Measurements from ENCODE around the gene ADGRF1. TPM values are rescaled to one million over a fixed set of nuclear protein-coding genes. Genes with fewer than 3 reads are reported as not detected.

Gene ADGRF1
- polyA plus RNA-seq, 1 donor, result 0.08 TPM

DNA sequence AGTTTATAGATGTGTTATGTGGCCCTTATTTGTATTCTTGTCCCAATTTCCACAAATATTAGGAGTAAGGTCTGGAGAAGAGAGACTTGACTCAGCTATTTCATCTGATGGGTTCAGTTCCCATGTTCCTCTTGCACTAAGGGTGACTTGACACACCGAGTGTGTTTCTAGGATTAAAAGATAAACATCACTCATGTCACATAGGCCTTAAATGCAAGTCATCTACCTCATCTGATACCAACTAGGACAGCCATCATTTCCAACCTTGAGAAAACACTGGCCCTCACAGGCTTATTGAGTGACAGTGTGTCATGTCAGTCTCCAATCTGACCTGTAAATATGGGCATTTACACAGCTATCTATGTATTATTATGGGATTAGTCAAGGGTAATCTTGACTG, 67.3 kb downstream of the ADGRF1 start:
- no peak for DNase-seq

DNA sequence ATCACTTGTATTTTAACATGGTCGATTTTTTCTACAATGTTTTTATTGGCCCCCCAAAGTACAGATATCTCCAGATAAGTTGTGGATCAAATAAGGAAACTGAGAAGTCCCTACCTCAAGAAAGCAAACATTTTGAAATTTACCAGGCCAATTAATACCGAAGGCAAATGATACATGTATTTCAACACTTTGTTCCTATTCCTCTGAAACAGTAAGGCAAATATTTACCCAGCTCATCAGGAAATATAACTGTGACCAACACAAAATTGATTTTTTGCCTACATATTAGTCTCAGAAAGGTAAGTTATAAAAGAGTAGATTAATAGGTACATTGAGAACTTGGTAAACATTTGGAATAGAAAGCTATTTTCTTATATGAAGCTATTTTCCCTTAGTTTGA, 69.1 kb downstream of the ADGRF1 start:
- no peak for DNase-seq

DNA sequence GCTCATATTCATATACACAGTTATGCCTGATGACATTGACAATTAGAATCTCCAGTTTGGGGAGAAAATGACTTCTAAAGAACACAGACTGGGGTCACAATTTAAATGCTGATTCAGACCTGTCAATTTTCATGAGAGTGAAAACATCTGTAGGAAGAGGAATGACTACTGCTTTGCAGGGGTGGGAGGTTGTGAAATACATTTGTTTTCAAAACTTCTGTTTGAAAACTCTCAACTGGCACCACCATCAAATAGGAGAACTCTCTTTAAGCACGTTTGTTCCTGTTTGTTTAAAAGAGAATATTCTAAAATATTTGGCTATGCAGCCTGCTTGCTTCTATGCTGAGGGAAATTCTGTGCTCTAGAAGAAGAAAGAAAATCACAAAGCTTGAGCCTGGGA, 69.6 kb downstream of the ADGRF1 start:
- DNase-seq, result no peak

DNA sequence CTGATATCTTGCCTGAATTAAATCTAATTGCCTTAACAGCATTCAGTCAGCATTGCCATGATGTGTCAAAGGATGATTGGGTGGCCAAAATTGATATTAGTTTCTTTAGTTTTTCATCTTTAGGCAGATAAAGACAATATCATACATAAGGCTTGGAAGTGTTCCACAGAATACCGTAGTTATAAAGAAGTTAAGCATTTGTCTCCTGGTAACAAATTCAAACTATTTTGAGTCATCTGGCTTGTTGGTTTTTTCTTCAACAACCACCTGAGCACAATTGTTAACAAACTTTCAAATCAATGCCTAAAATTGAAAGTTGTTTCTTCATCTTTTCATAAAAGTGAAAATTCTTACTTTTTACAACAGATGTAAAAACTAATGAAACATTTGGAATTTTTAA, 72.9 kb downstream of the ADGRF1 start:
- DNase-seq, result no peak

DNA sequence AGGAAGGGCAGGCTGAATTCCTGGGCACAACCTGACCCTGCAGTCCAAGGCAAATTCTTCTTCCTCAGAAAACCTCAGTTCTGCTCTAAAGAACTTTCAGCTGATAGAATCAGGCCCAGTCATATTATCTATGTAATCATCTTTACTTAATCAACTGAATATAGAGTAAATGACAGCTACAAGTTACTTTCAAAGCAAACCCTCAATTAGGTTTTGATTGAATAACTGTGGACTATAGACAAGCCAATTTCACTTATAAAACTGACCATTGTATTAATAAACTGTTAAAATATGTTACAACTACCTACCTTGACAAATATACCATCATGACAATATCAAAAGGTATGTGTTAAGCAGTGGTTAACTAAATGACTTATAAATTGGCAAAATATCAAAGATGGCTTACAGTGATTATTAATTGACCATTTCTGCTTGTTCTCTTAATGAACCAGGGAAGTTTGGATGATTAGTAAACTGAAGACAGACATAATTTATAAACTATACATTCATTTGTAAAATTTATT, 74.2 kb downstream of the ADGRF1 start:
- no peak for DNase-seq

DNA sequence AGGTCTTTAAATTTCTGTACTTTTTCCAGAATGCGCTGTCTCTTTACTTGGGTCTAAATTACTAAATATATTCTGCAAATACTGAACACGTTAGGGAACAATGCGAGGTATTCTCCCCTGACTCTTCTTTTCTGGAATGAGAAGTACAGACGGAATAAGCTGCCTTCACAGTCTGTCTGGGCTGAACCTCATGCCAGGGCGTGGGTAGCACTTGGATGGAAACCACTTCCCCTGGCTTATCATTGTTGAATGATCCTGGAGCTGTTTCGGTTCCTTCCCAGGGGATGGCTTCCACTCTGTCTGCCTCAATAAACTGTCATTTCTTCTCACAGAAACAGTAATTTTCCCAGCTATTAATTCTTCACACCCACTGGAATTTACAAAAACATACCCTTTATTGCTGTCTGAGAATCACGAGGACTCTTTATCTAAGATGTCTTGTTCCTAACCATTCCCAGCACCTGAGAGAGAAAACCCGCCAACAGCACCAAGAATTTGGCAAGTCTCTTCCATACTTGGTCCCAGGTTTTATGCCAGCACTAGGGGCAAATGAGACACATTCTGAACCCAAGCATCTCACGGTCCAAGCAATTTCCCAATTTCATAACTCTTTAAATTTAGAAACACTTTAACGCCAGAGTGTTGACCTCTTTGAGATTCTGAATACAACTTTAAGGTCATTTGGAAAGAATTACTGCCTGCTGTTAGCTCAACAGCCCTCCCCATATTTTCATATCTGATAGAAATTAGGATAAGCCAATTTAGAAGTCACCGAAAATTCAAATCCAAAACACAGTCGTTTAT, 77.2 kb downstream of the ADGRF1 start:
- DNase-seq, result no peak

DNA sequence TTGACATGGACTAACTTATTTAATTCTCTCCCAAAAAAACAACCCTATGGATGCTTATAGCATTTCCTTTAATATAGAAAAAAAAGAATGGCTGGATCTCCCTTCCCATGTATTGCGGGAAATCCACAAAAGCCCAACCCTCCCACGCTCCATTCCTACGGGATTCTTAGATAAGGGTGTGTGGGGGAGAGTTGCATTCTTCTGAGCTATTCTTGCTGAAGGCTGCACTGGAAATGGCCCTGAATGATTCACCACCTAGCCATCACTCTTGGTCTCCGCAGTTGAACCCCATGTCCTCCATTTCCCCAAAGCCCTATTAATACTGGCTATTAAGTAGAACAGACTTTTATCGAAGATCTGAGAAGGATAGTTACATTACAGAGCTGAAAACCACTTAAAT, 78.5 kb downstream of the ADGRF1 start:
- DNase-seq, result no peak

DNA sequence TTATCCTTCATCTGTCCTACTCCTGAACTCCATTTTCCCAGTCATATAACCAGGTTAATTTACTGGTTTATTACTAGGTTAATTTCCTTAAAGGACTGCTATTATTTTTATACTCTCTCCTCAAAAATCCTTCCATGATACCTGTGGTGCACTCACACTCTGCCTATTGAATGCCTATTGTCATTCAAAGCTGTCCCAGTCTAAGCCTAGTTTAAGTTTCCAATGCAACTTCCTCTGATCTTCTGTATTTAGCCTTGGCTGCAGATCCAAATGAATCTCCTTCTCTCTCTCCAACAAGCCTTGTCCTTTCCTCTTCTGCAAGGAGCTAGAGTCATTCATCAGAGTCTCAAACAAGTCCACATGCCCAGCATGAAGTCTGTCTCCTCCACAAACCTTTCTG, 79.1 kb downstream of the ADGRF1 start:
- DNase-seq, result no peak

DNA sequence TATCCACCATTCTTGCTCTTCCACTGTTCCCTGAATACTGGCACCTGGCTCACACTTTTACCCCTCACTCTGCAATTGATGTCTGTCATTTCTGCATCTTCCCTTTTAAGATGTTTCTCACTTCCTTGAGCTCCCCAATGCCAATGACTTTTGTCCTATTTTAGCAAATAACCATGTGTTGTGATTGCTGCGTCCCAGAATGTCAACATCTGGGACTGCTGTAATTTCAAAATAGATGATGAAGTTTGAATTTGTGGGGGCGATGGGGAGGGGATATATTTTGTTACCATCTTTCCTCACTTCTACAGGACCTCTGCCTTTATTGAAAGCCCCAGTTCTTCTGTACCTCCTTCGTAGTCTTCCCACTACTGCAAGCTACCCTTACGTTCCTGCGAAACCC, 80.4 kb downstream of the ADGRF1 start:
- no peak for DNase-seq

DNA sequence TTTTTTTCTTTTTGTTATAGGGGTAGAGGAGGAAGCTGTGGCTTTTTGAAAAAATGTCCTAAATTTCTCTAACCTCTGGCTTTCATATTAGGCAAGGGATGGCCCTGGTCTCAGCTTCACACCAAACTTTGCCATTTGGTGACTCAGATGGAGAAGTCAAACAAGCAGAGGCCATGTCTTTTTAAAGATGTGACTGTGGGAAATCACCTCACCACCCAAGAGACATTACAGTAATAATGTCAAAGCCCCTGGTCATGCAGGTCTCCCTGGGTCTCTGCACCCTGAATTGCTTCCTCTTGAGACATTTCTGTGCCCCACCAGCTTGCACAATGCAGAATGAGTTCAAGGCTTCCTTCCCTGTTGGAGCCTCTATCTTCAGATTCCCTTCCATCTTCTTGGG, 80.9 kb downstream of the ADGRF1 start:
- no peak for DNase-seq

DNA sequence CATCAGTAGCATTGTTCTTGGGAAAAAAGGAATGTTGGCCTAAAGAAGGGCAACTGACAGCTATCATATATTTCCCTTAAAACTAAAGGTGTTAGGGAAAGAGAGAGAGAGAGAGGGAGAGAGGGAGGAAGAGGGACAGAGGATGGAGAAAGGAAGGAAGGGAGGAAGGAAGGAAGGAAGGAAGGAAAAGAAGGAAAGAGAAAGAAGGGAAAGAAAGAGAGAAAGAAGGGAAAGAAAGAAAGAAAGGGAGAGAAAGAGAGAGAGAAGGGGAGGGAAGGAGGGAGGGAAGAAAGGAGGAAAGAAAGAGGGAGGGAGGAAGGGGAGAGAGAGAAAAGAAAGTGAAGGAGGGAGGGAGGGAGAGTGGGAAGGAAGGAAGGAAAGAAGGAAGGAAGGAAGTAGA, 82.7 kb downstream of the ADGRF1 start:
- no peak for DNase-seq

DNA sequence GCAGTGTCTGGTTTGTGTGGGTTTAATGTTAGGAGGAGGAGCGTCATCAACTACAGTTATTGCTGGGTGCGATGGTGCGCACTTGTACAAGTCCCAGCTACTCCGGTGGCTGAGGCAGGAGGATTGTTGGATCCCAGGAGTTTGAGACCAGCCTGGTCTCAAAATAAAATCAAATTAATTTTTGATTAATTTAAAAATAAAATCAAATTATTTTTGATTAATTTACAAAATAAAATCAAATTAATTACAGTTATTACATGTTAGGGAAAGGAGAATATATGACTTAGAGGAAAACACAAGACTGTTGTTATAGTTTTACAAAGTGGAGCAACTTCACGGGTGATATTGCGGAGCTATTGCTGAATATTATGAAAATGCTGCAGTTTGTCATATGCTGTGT, 85.7 kb downstream of the ADGRF1 start:
- DNase-seq, result no peak

DNA sequence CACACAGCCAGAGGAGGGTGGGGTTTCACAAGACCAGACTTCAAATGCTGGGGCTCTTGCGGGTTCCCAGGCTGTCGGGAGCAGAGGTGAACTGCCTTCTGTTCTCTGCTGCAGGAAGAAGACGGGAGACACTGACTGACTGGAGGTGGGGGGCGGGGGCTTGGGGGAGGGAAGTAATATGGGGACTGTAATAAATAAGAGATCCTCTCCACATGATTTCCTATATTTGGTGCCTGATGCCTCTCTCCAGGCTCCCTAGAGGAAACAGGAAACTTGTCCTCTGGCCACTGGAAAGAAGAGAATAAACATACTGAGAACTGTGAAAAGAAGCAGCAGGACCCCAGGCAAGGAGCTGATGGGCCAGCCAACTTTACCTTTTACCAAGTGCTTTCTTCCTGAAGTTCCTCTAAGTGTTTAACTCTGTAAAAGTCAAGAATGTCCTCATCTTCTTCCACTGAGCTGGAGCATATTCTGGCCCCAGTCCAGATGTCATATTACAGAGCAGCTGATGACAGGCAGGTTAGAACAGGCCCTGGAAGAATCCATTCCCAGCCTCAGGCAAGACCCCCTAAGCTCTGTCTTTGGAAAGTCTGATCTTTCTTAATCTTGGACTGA, 87.2 kb downstream of the ADGRF1 start:
- no peak for DNase-seq

DNA sequence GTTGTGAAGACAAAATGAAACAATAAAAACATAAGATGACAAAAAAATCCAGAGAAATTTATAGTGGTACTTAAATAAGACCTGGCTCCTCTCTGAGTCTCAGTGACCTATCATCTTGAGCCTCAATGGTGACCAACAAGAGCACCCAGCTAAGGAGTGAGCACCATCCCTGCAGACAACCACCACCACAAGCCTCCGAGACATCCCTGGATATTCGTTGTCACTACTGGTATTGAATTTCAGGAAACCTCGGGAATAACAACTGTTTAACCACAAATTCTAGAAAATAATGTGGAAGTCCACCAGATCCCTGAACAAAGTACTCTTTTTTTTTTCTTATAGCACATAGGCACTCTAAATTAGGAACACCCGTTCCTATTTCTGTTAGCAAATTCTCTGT, 88.2 kb downstream of the ADGRF1 start:
- DNase-seq, result no peak

DNA sequence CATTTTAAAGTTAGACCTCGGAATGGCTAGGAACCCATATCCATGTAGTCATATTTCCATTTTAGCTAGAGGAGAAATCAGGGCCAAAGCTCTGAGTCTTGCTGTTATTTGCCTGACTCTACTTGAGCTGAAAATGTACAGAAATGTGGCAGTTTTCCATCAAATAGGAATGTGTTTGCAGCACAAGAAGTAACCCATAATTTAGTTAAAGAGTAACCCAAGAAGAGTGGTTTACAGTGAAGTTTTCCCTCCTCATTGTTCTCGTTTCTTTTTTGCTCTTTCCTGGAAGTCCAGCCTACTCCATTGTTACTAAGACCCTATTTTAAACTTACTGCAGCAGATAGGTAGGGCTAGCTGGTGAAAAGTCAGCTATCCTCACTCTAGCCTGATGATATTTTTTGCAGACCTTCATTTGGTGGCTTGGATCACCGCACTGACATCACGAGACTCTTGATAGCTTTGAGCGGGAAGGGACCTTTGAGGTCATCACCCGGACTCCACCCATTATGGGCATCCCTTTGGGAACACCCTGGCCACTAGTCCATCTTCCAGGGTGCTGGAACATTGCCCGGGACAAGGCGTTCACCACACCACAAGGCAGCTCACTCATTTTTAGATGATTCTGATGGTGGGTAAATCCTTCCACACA, 92.4 kb downstream of the ADGRF1 start:
- DNase-seq, result no peak

DNA sequence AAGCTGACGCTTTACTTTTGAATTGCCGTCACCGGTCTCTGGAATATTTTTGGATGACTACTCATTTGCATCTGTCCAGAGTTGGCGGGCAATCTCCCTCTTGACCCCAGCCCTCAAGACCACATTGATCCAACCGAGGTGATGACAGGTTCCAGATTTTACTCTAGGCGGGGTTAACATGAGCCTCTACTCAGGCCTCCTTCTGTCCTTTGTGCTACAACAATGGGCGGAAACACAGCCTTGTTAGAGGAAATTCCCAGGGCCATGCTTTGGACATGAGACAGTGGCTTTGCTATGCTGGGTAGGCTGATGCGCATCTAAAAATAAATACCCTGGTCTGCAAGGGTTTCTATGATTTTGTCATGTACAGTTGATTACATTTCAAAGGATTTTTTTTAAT, 93.4 kb downstream of the ADGRF1 start:
- DNase-seq, result no peak

Other genes starting within 250 kb of the ADGRF1 start
- not detected for gene MEP1A, start 248.9 kb downstream of the ADGRF1 start, polyA plus RNA-seq (ENCODE audit: insufficient read length)
- gene ADGRF5, start 120.4 kb downstream of the ADGRF1 start, polyA plus RNA-seq (ENCODE audit: insufficient read length), result 28.9 TPM